K562 (cell line): ENCODE measurements around the gene ABCA7. TPM values are rescaled to one million over a fixed set of nuclear protein-coding genes. Genes with fewer than 3 reads are reported as not detected.

Experiments used
- BCL6 ChIP-seq: fragments of 250-450 bp; sonication (Bioruptor Pico); IDR thresholded peaks from 2 replicates; pipeline ENCODE4 v1.4.0; 2020
- E2F1 ChIP-seq: sonication (generic); formaldehyde crosslinking; IDR thresholded peaks from 2 replicates; pipeline ENCODE4 v1.8.1; 2023; ENCODE audit warnings: mild to moderate bottlenecking, missing genetic modification reagents, moderate library complexity
- FOXK2 ChIP-seq, 2 experiments: fragments of 450-650 bp; IDR thresholded peaks in 1 of 2; conservative IDR thresholded peaks in 1 of 2; 2 replicates each; pipeline ENCODE4 v1.6.1; 2016; ENCODE audit warnings: low read depth in 2 of 2, mild to moderate bottlenecking in 1 of 2
- HDAC1 ChIP-seq, 2 experiments: fragments of 450-650 bp; IDR thresholded peaks; 2 replicates each; pipeline ENCODE4 v1.6.1; 2016 to 2017; ENCODE audit warnings: inconsistent platforms in 1 of 2, mild to moderate bottlenecking in 1 of 2, moderate library complexity in 1 of 2
- KLF1 ChIP-seq: fragments of 450-650 bp; IDR thresholded peaks from 2 replicates; pipeline ENCODE4 v1.6.1; 2016; ENCODE audit warnings: missing genetic modification characterization, missing compliant biosample characterization
- MCM7 ChIP-seq, 2 experiments: fragments of 450-650 bp; IDR thresholded peaks; 2 replicates each; pipeline ENCODE4 v1.6.1; 2016 to 2018
- NR2C1 ChIP-seq, 2 experiments: fragments of 450-650 bp; IDR thresholded peaks; 2 replicates each; pipeline ENCODE4 v1.6.1; 2017; ENCODE audit warnings: mild to moderate bottlenecking in 2 of 2, antibody characterized with exemption in 1 of 2, inconsistent platforms in 1 of 2, missing compliant biosample characterization in 1 of 2, missing genetic modification characterization in 1 of 2
- PTBP1 ChIP-seq: fragments of 200-400 bp; formaldehyde crosslinking; IDR thresholded peaks from 2 replicates; pipeline ENCODE4 v1.6.1; 2017; ENCODE audit warnings: low read depth, low read length
- RBM22 ChIP-seq: fragments of 200-400 bp; formaldehyde crosslinking; IDR thresholded peaks from 2 replicates; pipeline ENCODE4 v1.6.1; 2018; ENCODE audit warnings: low read length, low read depth; ENCODE audit not compliant: poor library complexity, severe bottlenecking
- RFX5 ChIP-seq: IDR thresholded peaks from 2 replicates; pipeline ENCODE4 v1.6.1; 2011; ENCODE audit warnings: low read depth, mild to moderate bottlenecking, improper control_type of control experiment, low read length
- RNF219 ChIP-seq: fragments of 250-450 bp; sonication (Bioruptor Pico); IDR thresholded peaks from 2 replicates; pipeline ENCODE4 v1.5.0; 2022; ENCODE audit warnings: mild to moderate bottlenecking
- SOX6 ChIP-seq: fragments of 450-650 bp; IDR thresholded peaks from 2 replicates; pipeline ENCODE4 v1.6.1; 2014; ENCODE audit warnings: mild to moderate bottlenecking
- STAG1 ChIP-seq: sonication (generic); formaldehyde crosslinking; IDR thresholded peaks from 2 replicates; pipeline ENCODE4 v1.5.0; 2020; ENCODE audit warnings: missing genetic modification reagents, borderline replicate concordance
- STAT5B ChIP-seq: fragments of 250-450 bp; sonication (Bioruptor Pico); IDR thresholded peaks from 2 replicates; pipeline ENCODE4 v1.8.0; 2021; ENCODE audit warnings: mild to moderate bottlenecking, inconsistent platforms
- SUPT5H ChIP-seq: fragments of 450-650 bp; IDR thresholded peaks from 2 replicates; pipeline ENCODE4 v1.6.1; 2016
- TAL1 ChIP-seq: fragments of 450-650 bp; IDR thresholded peaks from 2 replicates; pipeline ENCODE4 v1.6.1; 2016; ENCODE audit warnings: mild to moderate bottlenecking
- TARDBP ChIP-seq: fragments of 450-650 bp; IDR thresholded peaks from 2 replicates; pipeline ENCODE4 v1.6.1; 2016
- THRB ChIP-seq: fragments of 450-650 bp; formaldehyde crosslinking; conservative IDR thresholded peaks from 2 replicates; pipeline ENCODE4 v1.4.0; 2022; ENCODE audit warnings: mild to moderate bottlenecking, missing genetic modification characterization
- TRIM25 ChIP-seq: fragments of 450-650 bp; IDR thresholded peaks from 2 replicates; pipeline ENCODE4 v1.7.0; 2016; ENCODE audit warnings: borderline replicate concordance
- YBX1 ChIP-seq: fragments of 450-650 bp; IDR thresholded peaks from 2 replicates; pipeline ENCODE4 v1.7.1; 2016; ENCODE audit warnings: mild to moderate bottlenecking
- ZBED1 ChIP-seq: IDR thresholded peaks from 2 replicates; pipeline ENCODE4 v1.6.1; 2014
- ZFX ChIP-seq: sonication (generic); formaldehyde crosslinking; IDR thresholded peaks from 2 replicates; pipeline ENCODE4 v1.8.0; 2022; ENCODE audit warnings: mild to moderate bottlenecking, missing genetic modification reagents, moderate library complexity
- ZNF75A ChIP-seq: fragments of 450-650 bp; formaldehyde crosslinking; IDR thresholded peaks from 2 replicates; pipeline ENCODE4 v1.4.0; 2020; ENCODE audit warnings: mild to moderate bottlenecking
- ZNF76 ChIP-seq: fragments of 250-450 bp; sonication (Bioruptor Pico); IDR thresholded peaks from 2 replicates; pipeline ENCODE4 v1.4.0; 2020; ENCODE audit warnings: mild to moderate bottlenecking, moderate library complexity, borderline replicate concordance
- polyA plus RNA-seq, 8 experiments: library from polyadenylated mRNA; depleted of rRNA in 4 of 8; stranded (reverse) in 5 of 8; unstranded in 3 of 8; fragments of >200 nt; fragmentation: Nextera tagmentation in 2 of 8; fragmentation: Illumina TruSeq in 1 of 8; extraction: Ambion mirVana in 2 of 8; extraction: Trizol in 1 of 8; gene quantifications; 2 replicates each; pipeline versions ENCODE4 v1.2.1 to v1.2.3, GENCODE V29; 2011 to 2014; ENCODE audit warnings: inconsistent platforms in 1 of 8, missing spikeins in 1 of 8
- total RNA-seq, 7 experiments: library from RNA; depleted of rRNA in 6 of 7; stranded (reverse); fragments of >200 nt in 6 of 7; fragmentation: Illumina TruSeq in 2 of 7; extraction: Trizol in 2 of 7; gene quantifications; 2 replicates each; pipeline versions ENCODE4 v1.2.1 to v1.2.3, GENCODE V29; 2011 to 2021; ENCODE audit warnings: low replicate concordance in 1 of 7

Gene ABCA7
- total and polyA plus RNA-seq, 9 of the 15 experiments (the other 6 are each of a cell fraction or from before 2014, with no cell fraction given), result 2.3 to 96.1 (median 31.2) TPM

GRCh38 chr19:1026783-1027649 is 12.9 kb upstream of the ABCA7 start (continued):
- TF ChIP-seq ZBED1 (no peak), THRB (CRISPR knock-in tag) (no peak), TAL1 (no peak), FOXK2 (conservative IDR thresholded peaks at IDR 0.05 in 1 of 2, IDR thresholded peaks at IDR 0.05 in 1 of 2; ENCODE audit: low read depth in 2 of 2) (no peak), BCL6 (no peak), HDAC1 (IDR thresholded peaks at IDR 0.05) (0 out of 4 replicates have a peak, but pooled peaks of 1 of the 2 experiments have one; percentile 27), MCM7 (IDR thresholded peaks at IDR 0.05) (no peak), NR2C1 (IDR thresholded peaks at IDR 0.05) (no peak), NR2C1 (tag; IDR thresholded peaks at IDR 0.05) (no peak), STAT5B (no peak), RBM22 (peak; percentile 74), E2F1 (no peak), KLF1 (no peak), ZFX (CRISPR knock-in tag) (peak; percentile 8), ZNF76 (CRISPR knock-in tag) (no peak), TRIM25 (no peak), RNF219 (CRISPR knock-in tag) (no peak), STAG1 (no peak), ZNF75A (no peak), PTBP1 (peak; percentile 84; the same call in 1 of the 2 replicates), RFX5 (no peak), SOX6 (0 out of 2 replicates have a peak, but pooled peaks have one; percentile 22), SUPT5H (0 out of 2 replicates have a peak, but pooled peaks have one; percentile 1), YBX1 (no peak), TARDBP (0 out of 2 replicates have a peak, but pooled peaks have one; percentile 5)
